Cardiac fibroblast (primary cell): ENCODE data around the gene CYP26C1.
A peak's percentile ranks its signal among the peaks of the same experiment; 100 is the strongest.

Source experiments
- DNase-seq, 2 donors: peaks; one replicate each; pipeline versions ENCODE4 v3.0.0 to v3.0.0-alpha.2; 2010; ENCODE audit warnings: low read depth in 2 of 2
- H3K4me3 ChIP-seq, 2 donors: replicated peaks in 1 of 2; 1 replicate in 1 of 2; 2 replicates in 1 of 2; pipeline ENCODE4 v1.5.1; 2011; ENCODE audit warnings: low read depth in 2 of 2, low read length in 2 of 2, mild to moderate bottlenecking in 2 of 2, moderate library complexity in 1 of 2
- CTCF ChIP-seq: IDR thresholded peaks from one replicate; pipeline ENCODE4 v1.5.1; 2011; ENCODE audit warnings: low read depth, mild to moderate bottlenecking, low read length, inconsistent platforms

The CYP26C1 gene

GRCh38 chr10:93115661-93116383 lies 55.2 kb downstream of the CYP26C1 start:
- peak; percentile 60 to 66 for DNase-seq
- peak; percentile 69 for TF ChIP-seq CTCF
- no peak overlapping the region for H3K4me3 ChIP-seq
